Fibroblast of lung (primary cell): Measurements from ENCODE around the gene OXSR1.

Source experiments
- EZH2 ChIP-seq: IDR thresholded peaks from 2 replicates; pipeline ENCODE4 v1.5.1; 2012; ENCODE audit warnings: low read length, control low read depth, mild to moderate bottlenecking; ENCODE audit errors: missing control alignments
- TF ChIP-seq, protein P1 (sequence below), 2 donors: IDR thresholded peaks in 1 of 2; conservative IDR thresholded peaks in 1 of 2; 1 replicate in 1 of 2; 2 replicates in 1 of 2; pipeline ENCODE4 v1.5.1; 2011 to 2012; ENCODE audit warnings: low read length in 2 of 2, control low read depth in 1 of 2, inconsistent platforms in 1 of 2, low read depth in 1 of 2, mild to moderate bottlenecking in 1 of 2

DNA sequence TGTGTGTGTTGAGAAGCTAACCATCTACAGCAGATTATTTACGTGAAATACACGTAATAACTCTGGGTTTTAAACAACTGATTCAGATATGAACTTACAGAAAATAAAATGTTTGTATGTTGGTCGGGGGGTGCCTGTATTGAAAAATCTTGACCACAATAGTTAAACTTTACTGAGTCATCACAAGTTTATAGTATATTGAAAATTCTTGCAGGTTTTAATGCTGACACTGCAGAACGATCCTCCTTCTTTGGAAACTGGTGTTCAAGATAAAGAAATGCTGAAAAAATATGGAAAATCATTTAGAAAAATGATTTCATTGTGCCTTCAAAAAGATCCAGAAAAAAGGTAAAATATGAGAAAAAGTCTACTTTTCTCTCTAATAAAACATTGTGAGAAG is 59.0 kb downstream of the OXSR1 start:
- no peak for TF ChIP-seq EZH2
- TF ChIP-seq, protein P1, sequence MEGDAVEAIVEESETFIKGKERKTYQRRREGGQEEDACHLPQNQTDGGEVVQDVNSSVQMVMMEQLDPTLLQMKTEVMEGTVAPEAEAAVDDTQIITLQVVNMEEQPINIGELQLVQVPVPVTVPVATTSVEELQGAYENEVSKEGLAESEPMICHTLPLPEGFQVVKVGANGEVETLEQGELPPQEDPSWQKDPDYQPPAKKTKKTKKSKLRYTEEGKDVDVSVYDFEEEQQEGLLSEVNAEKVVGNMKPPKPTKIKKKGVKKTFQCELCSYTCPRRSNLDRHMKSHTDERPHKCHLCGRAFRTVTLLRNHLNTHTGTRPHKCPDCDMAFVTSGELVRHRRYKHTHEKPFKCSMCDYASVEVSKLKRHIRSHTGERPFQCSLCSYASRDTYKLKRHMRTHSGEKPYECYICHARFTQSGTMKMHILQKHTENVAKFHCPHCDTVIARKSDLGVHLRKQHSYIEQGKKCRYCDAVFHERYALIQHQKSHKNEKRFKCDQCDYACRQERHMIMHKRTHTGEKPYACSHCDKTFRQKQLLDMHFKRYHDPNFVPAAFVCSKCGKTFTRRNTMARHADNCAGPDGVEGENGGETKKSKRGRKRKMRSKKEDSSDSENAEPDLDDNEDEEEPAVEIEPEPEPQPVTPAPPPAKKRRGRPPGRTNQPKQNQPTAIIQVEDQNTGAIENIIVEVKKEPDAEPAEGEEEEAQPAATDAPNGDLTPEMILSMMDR (conservative IDR thresholded peaks at IDR 0.05 in 1 of 2, IDR thresholded peaks at IDR 0.05 in 1 of 2; ENCODE audit: low read depth in 1 of 2, low read length in 2 of 2) = no peak
